Thoracic aorta (tissue), 2 donors: ENCODE data around the gene WNT6. TPM values are rescaled to one million over a fixed set of nuclear protein-coding genes. Genes with fewer than 3 reads are reported as not detected.

ENCODE experiments used
- ATAC-seq: fragments of 150-250 bp; one replicate; pipeline ENCODE4 v1.8.0; 2017; ENCODE audit warnings: low read depth; ENCODE audit not compliant: insufficient number of reproducible peaks, low FRiP score
- DNase-seq: peaks from one replicate; pipeline ENCODE4 v3.0.0-alpha.2; 2020; ENCODE audit warnings: low spot score
- H3K27ac ChIP-seq, 2 donors: fragments of 200-600 bp; sonication (generic); 1 replicate in 1 of 2; 2 replicates in 1 of 2; pipeline ENCODE4 v1.5.1; 2016; ENCODE audit warnings: mild to moderate bottlenecking in 2 of 2, moderate library complexity in 2 of 2
- H3K27me3 ChIP-seq: fragments of 200-600 bp; sonication (generic); replicated peaks from 2 replicates; pipeline ENCODE4 v1.6.0; 2016; ENCODE audit warnings: mild to moderate bottlenecking; ENCODE audit not compliant: insufficient read depth
- H3K36me3 ChIP-seq: fragments of 200-600 bp; sonication (generic); one replicate; pipeline ENCODE4 v1.5.1; 2016
- H3K4me1 ChIP-seq, 2 donors: fragments of 200-600 bp; sonication (generic); 1 replicate in 1 of 2; 2 replicates in 1 of 2; pipeline versions ENCODE4 v1.5.1 to v1.6.0; 2016; ENCODE audit warnings: low read depth in 2 of 2, mild to moderate bottlenecking in 1 of 2; ENCODE audit not compliant: control insufficient read depth in 1 of 2
- H3K4me3 ChIP-seq: fragments of 200-600 bp; sonication (generic); 2 replicates; pipeline ENCODE4 v1.5.1; 2016; ENCODE audit warnings: mild to moderate bottlenecking
- H3K9me3 ChIP-seq: fragments of 200-600 bp; sonication (generic); 2 replicates; pipeline ENCODE4 v1.5.1; 2016
- total RNA-seq, 2 donors: library from RNA; depleted of rRNA; stranded (reverse); fragments of >200 nt; gene quantifications; one replicate each; pipeline versions ENCODE4 v1.1.0 to v1.2.3, GENCODE V29; 2016
- TF ChIP-seq, protein P1 (sequence below): fragments of 200-600 bp; sonication (generic); IDR thresholded peaks from one replicate; pipeline ENCODE4 v1.5.1; 2019; ENCODE audit warnings: antibody characterized with exemption

WNT6 gene
- total RNA-seq, 2 donors from 2014 or later: 0.27 to 2.5 TPM

- no peak for ATAC-seq
- no peak overlapping the region for H3K27ac ChIP-seq
- peaks cover 13 to 36% of the 10 kb centered on the region in 2 donors for H3K4me1 ChIP-seq
- TF ChIP-seq, protein P1, sequence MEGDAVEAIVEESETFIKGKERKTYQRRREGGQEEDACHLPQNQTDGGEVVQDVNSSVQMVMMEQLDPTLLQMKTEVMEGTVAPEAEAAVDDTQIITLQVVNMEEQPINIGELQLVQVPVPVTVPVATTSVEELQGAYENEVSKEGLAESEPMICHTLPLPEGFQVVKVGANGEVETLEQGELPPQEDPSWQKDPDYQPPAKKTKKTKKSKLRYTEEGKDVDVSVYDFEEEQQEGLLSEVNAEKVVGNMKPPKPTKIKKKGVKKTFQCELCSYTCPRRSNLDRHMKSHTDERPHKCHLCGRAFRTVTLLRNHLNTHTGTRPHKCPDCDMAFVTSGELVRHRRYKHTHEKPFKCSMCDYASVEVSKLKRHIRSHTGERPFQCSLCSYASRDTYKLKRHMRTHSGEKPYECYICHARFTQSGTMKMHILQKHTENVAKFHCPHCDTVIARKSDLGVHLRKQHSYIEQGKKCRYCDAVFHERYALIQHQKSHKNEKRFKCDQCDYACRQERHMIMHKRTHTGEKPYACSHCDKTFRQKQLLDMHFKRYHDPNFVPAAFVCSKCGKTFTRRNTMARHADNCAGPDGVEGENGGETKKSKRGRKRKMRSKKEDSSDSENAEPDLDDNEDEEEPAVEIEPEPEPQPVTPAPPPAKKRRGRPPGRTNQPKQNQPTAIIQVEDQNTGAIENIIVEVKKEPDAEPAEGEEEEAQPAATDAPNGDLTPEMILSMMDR: no peak
- peak overlapping the region; percentile 72 for H3K4me3 ChIP-seq
- H3K9me3 ChIP-seq: no peaks in the 10 kb centered on the region
- peaks cover 17% of the 10 kb centered on the region for H3K27me3 ChIP-seq
- no peaks in the 10 kb centered on the region for H3K36me3 ChIP-seq
- DNase-seq: no peak
These were observed 33.9 kb downstream of the WNT6 start for GRCh38 chr2:218893349-218894150.

- TF ChIP-seq, protein P1: no peak
- DNase-seq (no peak), ATAC-seq (no peak)
- Histone ChIP-seq H3K27ac (no peak overlapping the region), H3K36me3 (no peaks in the 10 kb centered on the region), H3K27me3 (peaks cover 23% of the 10 kb centered on the region), H3K9me3 (no peaks in the 10 kb centered on the region), H3K4me1 (peaks cover 15 to 37% of the 10 kb centered on the region in 2 donors), H3K4me3 (no peak overlapping the region)
These were observed 34.7 kb downstream of the WNT6 start for GRCh38 chr2:218894151-218894879.

DNA sequence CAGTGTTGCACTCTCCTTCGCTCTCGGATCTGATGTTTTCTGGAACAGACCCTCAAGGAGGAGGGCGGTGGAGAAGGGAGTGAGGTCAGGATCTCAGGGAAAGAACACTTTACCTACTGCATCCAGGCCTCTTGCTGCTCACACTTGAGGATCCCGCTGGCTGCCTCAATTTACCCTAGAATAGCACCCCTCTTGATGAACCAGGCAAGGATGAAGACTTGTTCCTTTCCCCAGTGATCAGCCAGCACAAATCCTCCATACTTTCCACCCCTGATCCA lies 35.2 kb downstream of the WNT6 start:
- ATAC-seq: no peak
- H3K4me1 ChIP-seq: peaks cover 15 to 37% of the 10 kb centered on the region in 2 donors

GRCh38 chr2:218895326-218895725 lies 35.7 kb downstream of the WNT6 start:
- Histone ChIP-seq H3K27me3 (peaks cover 28% of the 10 kb centered on the region), H3K9me3 (no peaks in the 10 kb centered on the region), H3K36me3 (no peaks in the 10 kb centered on the region), H3K27ac (peak overlapping the region in 1 of 2 donors; percentile 4), H3K4me1 (peaks cover 15 to 37% of the 10 kb centered on the region in 2 donors), H3K4me3 (no peak overlapping the region)
- TF ChIP-seq, protein P1: no peak
- ATAC-seq: no peak
- no peak for DNase-seq

More for the DNA sequence above, 35.2 kb downstream of the WNT6 start:
- Histone ChIP-seq H3K27me3 (peaks cover 28% of the 10 kb centered on the region), H3K27ac (peak overlapping the region in 1 of 2 donors; percentile 4), H3K36me3 (no peaks in the 10 kb centered on the region), H3K9me3 (no peaks in the 10 kb centered on the region), H3K4me3 (no peak overlapping the region)
- TF ChIP-seq, protein P1: no peak
- DNase-seq: no peak

DNA sequence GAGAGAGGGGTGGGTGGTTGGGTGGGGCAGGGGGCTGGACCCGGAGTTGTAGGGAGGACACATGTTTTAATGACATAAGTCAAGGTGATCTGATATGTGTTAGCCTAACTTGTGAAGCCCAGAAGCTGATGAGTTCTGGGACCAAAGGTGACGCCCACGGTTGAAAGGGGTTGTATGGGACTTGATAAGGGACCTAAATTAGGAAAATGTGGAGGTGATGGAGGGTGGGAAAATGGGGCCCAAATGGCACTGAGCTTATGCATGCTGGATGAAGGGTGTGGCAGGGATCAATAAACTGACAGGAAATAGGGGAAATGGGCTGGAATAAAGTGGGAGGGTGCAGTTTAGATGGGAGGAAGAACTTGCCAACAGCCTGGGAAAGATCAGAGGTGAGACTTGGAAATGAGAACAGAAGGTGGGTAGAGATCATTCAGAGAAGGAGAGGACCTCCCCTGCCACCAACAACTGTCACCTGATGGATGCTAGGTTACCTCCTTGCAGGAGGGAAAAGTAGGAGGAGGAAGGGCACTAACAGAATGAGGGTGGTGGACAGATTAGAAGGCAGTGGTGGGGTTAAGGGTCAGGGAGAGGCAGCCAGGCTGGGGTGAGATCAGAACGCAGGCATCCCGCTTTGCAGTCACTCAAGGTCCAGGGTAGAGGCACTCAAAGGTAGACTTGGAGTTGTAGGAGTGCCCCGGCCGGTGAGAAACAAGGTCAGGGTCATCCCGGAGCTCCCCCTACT lies 36.3 kb downstream of the WNT6 start:
- no peak overlapping the region for H3K27ac ChIP-seq
- H3K9me3 ChIP-seq: no peaks in the 10 kb centered on the region
- no peak overlapping the region for H3K4me3 ChIP-seq
- ATAC-seq: no peak
- no peaks in the 10 kb centered on the region for H3K36me3 ChIP-seq
- H3K4me1 ChIP-seq: peaks cover 15 to 37% of the 10 kb centered on the region in 2 donors
- peaks cover 28% of the 10 kb centered on the region for H3K27me3 ChIP-seq
- TF ChIP-seq, protein P1: no peak
- DNase-seq: no peak
